Liver (tissue), 9 donors: ENCODE measurements around the gene ZDBF2. TPM values are rescaled to one million over a fixed set of nuclear protein-coding genes. Genes with fewer than 3 reads are reported as not detected.

Experiments used
- DNase-seq: peaks from one replicate; pipeline ENCODE4 v3.0.0-alpha.2; 2017; ENCODE audit warnings: low spot score
- H3K27ac ChIP-seq, 2 donors: one replicate each; pipeline ENCODE4 v1.7.0; 2013; ENCODE audit warnings: inconsistent platforms in 2 of 2, low read length in 2 of 2, control low read depth in 1 of 2, low read depth in 1 of 2, mild to moderate bottlenecking in 1 of 2
- H3K27me3 ChIP-seq, 4 donors: one replicate each; pipeline versions ENCODE4 v1.6.1 to v1.7.0; 2013; ENCODE audit warnings: low read length in 3 of 4, inconsistent platforms in 1 of 4, mild to moderate bottlenecking in 1 of 4, moderate library complexity in 1 of 4; ENCODE audit not compliant: control insufficient read depth in 4 of 4, insufficient read depth in 4 of 4
- H3K36me3 ChIP-seq, 4 donors: one replicate each; pipeline versions ENCODE4 v1.6.1 to v1.7.0; 2013; ENCODE audit warnings: low read length in 3 of 4, mild to moderate bottlenecking in 3 of 4, low read depth in 1 of 4, moderate library complexity in 1 of 4; ENCODE audit not compliant: control insufficient read depth in 4 of 4, insufficient read depth in 3 of 4
- H3K4me1 ChIP-seq, 4 donors: one replicate each; pipeline versions ENCODE4 v1.6.1 to v1.7.0; 2013; ENCODE audit warnings: low read length in 3 of 4, mild to moderate bottlenecking in 3 of 4, moderate library complexity in 1 of 4; ENCODE audit not compliant: control insufficient read depth in 4 of 4, insufficient read depth in 4 of 4
- H3K4me3 ChIP-seq, 3 donors: one replicate each; pipeline versions ENCODE4 v1.6.1 to v1.7.0; 2013; ENCODE audit warnings: low read length in 3 of 3, control low read depth in 1 of 3, low read depth in 1 of 3, mild to moderate bottlenecking in 1 of 3
- H3K9ac ChIP-seq, 2 donors: one replicate each; pipeline ENCODE4 v1.7.0; 2013; ENCODE audit warnings: low read length in 2 of 2, mild to moderate bottlenecking in 2 of 2, moderate library complexity in 2 of 2, control low read depth in 1 of 2, low read depth in 1 of 2
- H3K9me3 ChIP-seq, 4 donors: one replicate each; pipeline versions ENCODE4 v1.6.1 to v1.7.0; 2013; ENCODE audit warnings: low read length in 3 of 4; ENCODE audit not compliant: control insufficient read depth in 4 of 4
- ATF3 ChIP-seq: IDR thresholded peaks from 2 replicates; pipeline ENCODE4 v1.6.1; 2016; ENCODE audit warnings: antibody characterized with exemption
- EGR1 ChIP-seq, 2 donors: IDR thresholded peaks; 2 replicates each; pipeline ENCODE4 v1.6.1; 2016 to 2018; ENCODE audit warnings: antibody characterized with exemption in 2 of 2, low read depth in 2 of 2
- FOXA1 ChIP-seq: IDR thresholded peaks from 2 replicates; pipeline ENCODE4 v1.6.1; 2016; ENCODE audit warnings: antibody characterized with exemption
- FOXA2 ChIP-seq: IDR thresholded peaks from 2 replicates; pipeline ENCODE4 v1.6.1; 2016; ENCODE audit warnings: antibody characterized with exemption
- GABPA ChIP-seq, 2 donors: IDR thresholded peaks in 1 of 2; conservative IDR thresholded peaks in 1 of 2; 2 replicates each; pipeline ENCODE4 v1.6.1; 2016; ENCODE audit warnings: antibody characterized with exemption in 2 of 2, mild to moderate bottlenecking in 1 of 2, moderate library complexity in 1 of 2
- HNF4A ChIP-seq, 2 donors: conservative IDR thresholded peaks; 2 replicates each; pipeline ENCODE4 v1.6.1; 2016; ENCODE audit warnings: antibody characterized with exemption in 2 of 2, mild to moderate bottlenecking in 2 of 2
- HNF4G ChIP-seq: IDR thresholded peaks from 2 replicates; pipeline ENCODE4 v1.6.1; 2016; ENCODE audit warnings: antibody characterized with exemption
- JUND ChIP-seq, 2 donors: IDR thresholded peaks; 2 replicates each; pipeline ENCODE4 v1.6.1; 2016; ENCODE audit warnings: antibody characterized with exemption in 2 of 2
- NR2F2 ChIP-seq: IDR thresholded peaks from 2 replicates; pipeline ENCODE4 v1.6.1; 2016; ENCODE audit warnings: antibody characterized with exemption
- RAD21 ChIP-seq, 2 donors: IDR thresholded peaks; 2 replicates each; pipeline ENCODE4 v1.6.1; 2016; ENCODE audit warnings: antibody characterized with exemption in 2 of 2, mild to moderate bottlenecking in 2 of 2
- REST ChIP-seq: IDR thresholded peaks from 2 replicates; pipeline ENCODE4 v1.6.1; 2016; ENCODE audit warnings: antibody characterized with exemption, mild to moderate bottlenecking
- RXRA ChIP-seq, 2 donors: IDR thresholded peaks; 2 replicates each; pipeline ENCODE4 v1.6.1; 2017 to 2018; ENCODE audit warnings: antibody characterized with exemption in 2 of 2, mild to moderate bottlenecking in 1 of 2
- SP1 ChIP-seq: IDR thresholded peaks from 2 replicates; pipeline ENCODE4 v1.6.1; 2018; ENCODE audit warnings: antibody characterized with exemption, mild to moderate bottlenecking
- TAF1 ChIP-seq: conservative IDR thresholded peaks from 2 replicates; pipeline ENCODE4 v1.6.1; 2016; ENCODE audit warnings: antibody characterized with exemption, mild to moderate bottlenecking
- YY1 ChIP-seq: IDR thresholded peaks from 2 replicates; pipeline ENCODE4 v1.6.1; 2016; ENCODE audit warnings: antibody characterized with exemption, mild to moderate bottlenecking
- WGBS: extraction: QIAGEN DNeasy Blood & Tissue Kit; methylation state at CpG from one replicate; pipeline ENCODE4 v1.1.7; 2013; 5-methylcytosine and 5-hydroxymethylcytosine counted together
- polyA plus RNA-seq, 2 donors: library from polyadenylated mRNA; stranded (reverse) in 1 of 2; unstranded in 1 of 2; fragments of 200-250 nt in 1 of 2; fragments of >200 nt in 1 of 2; fragmentation: Nextera tagmentation in 1 of 2; extraction: Ambion mirVana in 1 of 2; gene quantifications; one replicate each; pipeline versions ENCODE4 v1.2.1 to v1.2.3, GENCODE V29; 2013 to 2015
- total RNA-seq, 2 donors: library from RNA; depleted of rRNA; stranded (reverse); fragments of >200 nt; gene quantifications; one replicate each; pipeline ENCODE4 v1.2.3, GENCODE V29; 2014
- TF ChIP-seq, protein P1 (sequence below): fragments of 150-350 bp; IDR thresholded peaks from 2 replicates; pipeline ENCODE4 v1.5.1; 2017; ENCODE audit warnings: improper control_type of control experiment, low read depth, low read length; ENCODE audit not compliant: missing input control
- TF ChIP-seq, protein P2 (sequence below): IDR thresholded peaks from 2 replicates; pipeline ENCODE4 v1.6.1; 2016; ENCODE audit warnings: antibody characterized with exemption
- TF ChIP-seq, protein P3 (sequence below): IDR thresholded peaks from 2 replicates; pipeline ENCODE4 v1.6.1; 2016; ENCODE audit warnings: antibody characterized with exemption
- donor health status: healthy.
- donor health status: healthy.
- donor health status: healthy.
- donor health status: healthy.
- donor health status: healthy.

Gene ZDBF2
- total and polyA plus RNA-seq, 4 donors, result 0.97 to 5.9 (median 1.9) TPM

DNA sequence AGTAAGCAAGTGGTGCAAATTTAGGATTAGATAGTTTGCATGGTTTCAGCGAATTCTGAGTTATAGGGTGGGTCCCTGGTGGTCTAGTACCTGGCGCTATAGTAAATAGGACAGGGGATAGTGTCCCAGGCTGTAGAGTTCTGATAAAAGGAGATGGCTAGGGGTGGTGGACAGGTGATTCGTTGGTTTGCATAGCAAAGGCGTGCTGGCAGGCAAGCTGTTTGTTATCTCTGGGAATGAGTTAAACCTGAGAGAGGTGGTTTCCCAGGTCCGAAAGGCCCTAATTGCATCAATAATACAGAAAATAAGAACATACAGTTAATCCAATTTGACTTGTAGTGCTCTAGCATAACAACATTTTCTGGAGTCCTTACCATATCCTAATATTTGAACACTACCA lies 6.9 kb upstream of the ZDBF2 start:
- Histone ChIP-seq H3K4me1 (peaks cover 0 to 1% (median 0%) of the 10 kb centered on the region in 4 donors), H3K9ac (no peak overlapping the region), H3K27me3 (peaks cover 0 to 16% (median 5%) of the 10 kb centered on the region in 4 donors), H3K36me3 (no peaks in the 10 kb centered on the region), H3K9me3 (no peaks in the 10 kb centered on the region), H3K27ac (no peak overlapping the region), H3K4me3 (no peak overlapping the region)
- TF ChIP-seq NR2F2, result no peak
- no peak for DNase-seq
- whole genome bisulfite sequencing, result 43% methylated on average over 5 of the region's 5 CpGs

- Histone ChIP-seq H3K36me3 (no peaks in the 10 kb centered on the region), H3K4me3 (no peak overlapping the region), H3K27ac (no peak overlapping the region), H3K4me1 (peaks cover 0 to 9% (median 5%) of the 10 kb centered on the region in 4 donors), H3K9ac (no peak overlapping the region), H3K27me3 (peaks cover 0 to 9% (median 1%) of the 10 kb centered on the region in 4 donors), H3K9me3 (no peaks in the 10 kb centered on the region)
- no peak for TF ChIP-seq RAD21 (IDR thresholded peaks at IDR 0.05)
- TF ChIP-seq EGR1 (IDR thresholded peaks at IDR 0.05; ENCODE audit: low read depth in 2 of 2), result no peak
- no peak for TF ChIP-seq FOXA1
- TF ChIP-seq JUND (IDR thresholded peaks at IDR 0.05), result no peak
- TF ChIP-seq, protein P1, sequence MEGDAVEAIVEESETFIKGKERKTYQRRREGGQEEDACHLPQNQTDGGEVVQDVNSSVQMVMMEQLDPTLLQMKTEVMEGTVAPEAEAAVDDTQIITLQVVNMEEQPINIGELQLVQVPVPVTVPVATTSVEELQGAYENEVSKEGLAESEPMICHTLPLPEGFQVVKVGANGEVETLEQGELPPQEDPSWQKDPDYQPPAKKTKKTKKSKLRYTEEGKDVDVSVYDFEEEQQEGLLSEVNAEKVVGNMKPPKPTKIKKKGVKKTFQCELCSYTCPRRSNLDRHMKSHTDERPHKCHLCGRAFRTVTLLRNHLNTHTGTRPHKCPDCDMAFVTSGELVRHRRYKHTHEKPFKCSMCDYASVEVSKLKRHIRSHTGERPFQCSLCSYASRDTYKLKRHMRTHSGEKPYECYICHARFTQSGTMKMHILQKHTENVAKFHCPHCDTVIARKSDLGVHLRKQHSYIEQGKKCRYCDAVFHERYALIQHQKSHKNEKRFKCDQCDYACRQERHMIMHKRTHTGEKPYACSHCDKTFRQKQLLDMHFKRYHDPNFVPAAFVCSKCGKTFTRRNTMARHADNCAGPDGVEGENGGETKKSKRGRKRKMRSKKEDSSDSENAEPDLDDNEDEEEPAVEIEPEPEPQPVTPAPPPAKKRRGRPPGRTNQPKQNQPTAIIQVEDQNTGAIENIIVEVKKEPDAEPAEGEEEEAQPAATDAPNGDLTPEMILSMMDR, result no peak
- no peak for TF ChIP-seq GABPA (IDR thresholded peaks at IDR 0.05 in 1 of 2, conservative IDR thresholded peaks at IDR 0.05 in 1 of 2)
- TF ChIP-seq RXRA (IDR thresholded peaks at IDR 0.05), result no peak
- TF ChIP-seq, protein P2, sequence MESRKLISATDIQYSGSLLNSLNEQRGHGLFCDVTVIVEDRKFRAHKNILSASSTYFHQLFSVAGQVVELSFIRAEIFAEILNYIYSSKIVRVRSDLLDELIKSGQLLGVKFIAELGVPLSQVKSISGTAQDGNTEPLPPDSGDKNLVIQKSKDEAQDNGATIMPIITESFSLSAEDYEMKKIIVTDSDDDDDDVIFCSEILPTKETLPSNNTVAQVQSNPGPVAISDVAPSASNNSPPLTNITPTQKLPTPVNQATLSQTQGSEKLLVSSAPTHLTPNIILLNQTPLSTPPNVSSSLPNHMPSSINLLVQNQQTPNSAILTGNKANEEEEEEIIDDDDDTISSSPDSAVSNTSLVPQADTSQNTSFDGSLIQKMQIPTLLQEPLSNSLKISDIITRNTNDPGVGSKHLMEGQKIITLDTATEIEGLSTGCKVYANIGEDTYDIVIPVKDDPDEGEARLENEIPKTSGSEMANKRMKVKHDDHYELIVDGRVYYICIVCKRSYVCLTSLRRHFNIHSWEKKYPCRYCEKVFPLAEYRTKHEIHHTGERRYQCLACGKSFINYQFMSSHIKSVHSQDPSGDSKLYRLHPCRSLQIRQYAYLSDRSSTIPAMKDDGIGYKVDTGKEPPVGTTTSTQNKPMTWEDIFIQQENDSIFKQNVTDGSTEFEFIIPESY, result no peak
- no peak for TF ChIP-seq NR2F2
- no peak for TF ChIP-seq ATF3
- no peak for TF ChIP-seq YY1
- TF ChIP-seq, protein P3, sequence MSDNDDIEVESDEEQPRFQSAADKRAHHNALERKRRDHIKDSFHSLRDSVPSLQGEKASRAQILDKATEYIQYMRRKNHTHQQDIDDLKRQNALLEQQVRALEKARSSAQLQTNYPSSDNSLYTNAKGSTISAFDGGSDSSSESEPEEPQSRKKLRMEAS, result no peak
- no peak for TF ChIP-seq SP1
- no peak for TF ChIP-seq HNF4G
- no peak for TF ChIP-seq HNF4A (conservative IDR thresholded peaks at IDR 0.05)
- TF ChIP-seq TAF1, result no peak
- TF ChIP-seq REST, result no peak
- no peak for TF ChIP-seq FOXA2
- 26% methylated on average over 1 of the region's 1 CpG for WGBS
- no peak for DNase-seq
Observed at GRCh38 chr2:206271065-206271464, 3.4 kb upstream of the ZDBF2 start.
